ENCODE results near the gene GNAQ. TPM values are rescaled to one million over a fixed set of nuclear protein-coding genes. Genes with fewer than 3 reads are reported as not detected.

GNAQ gene
- polyA plus RNA-seq, 1 donor (not counting 4 experiments of a cell fraction or from before 2014, with no cell fraction given) = 64.3 TPM

GRCh38 chr9:77726814-77727213 lies 304.8 kb downstream of the GNAQ start:
- Histone ChIP-seq H3K27ac (ENCODE audit: control insufficient read depth, insufficient read depth, low read length) (no peak overlapping the region), H3K27me3 (ENCODE audit: control insufficient read depth, extremely low read depth, insufficient read depth, low read length) (no peaks in the 10 kb centered on the region), H3K79me2 (ENCODE audit: control insufficient read depth, insufficient read depth, low read length) (no peaks in the 10 kb centered on the region), H2AFZ (ENCODE audit: control insufficient read depth, low read length) (no peak overlapping the region), H3K4me1 (ENCODE audit: control insufficient read depth, extremely low read depth, insufficient read depth, low read length) (no peaks in the 10 kb centered on the region), H3K4me3 (ENCODE audit: control insufficient read depth in 2 of 3, extremely low read depth in 1 of 3, insufficient read depth in 2 of 3, low read depth in 1 of 3, low read length in 3 of 3) (no peak overlapping the region), H3K36me3 (ENCODE audit: control insufficient read depth in 2 of 2, extremely low read depth in 1 of 2, insufficient read depth in 2 of 2, low read length in 2 of 2) (peaks cover 0 to 9% of the 10 kb centered on the region in 2 experiments), H3K9ac (ENCODE audit: control insufficient read depth, extremely low read depth, insufficient read depth, low read length) (no peak overlapping the region), H4K20me1 (ENCODE audit: control insufficient read depth, extremely low read depth, insufficient read depth, low read length) (no peaks in the 10 kb centered on the region), H3K9me3 (ENCODE audit: control insufficient read depth, low read depth, low read length) (no peaks in the 10 kb centered on the region), H3K4me2 (ENCODE audit: control insufficient read depth, extremely low read depth, insufficient read depth, low read depth, low read length) (no peak overlapping the region), H3K9me1 (ENCODE audit: control insufficient read depth, extremely low read depth, insufficient read depth, low read length) (no peaks in the 10 kb centered on the region)
- DNase-seq (ENCODE audit: low read depth, low spot score) = no peak
- TF ChIP-seq EZH2 (IDR thresholded peaks at IDR 0.05; ENCODE audit: low read length) = no peak
- TF ChIP-seq, protein P1, sequence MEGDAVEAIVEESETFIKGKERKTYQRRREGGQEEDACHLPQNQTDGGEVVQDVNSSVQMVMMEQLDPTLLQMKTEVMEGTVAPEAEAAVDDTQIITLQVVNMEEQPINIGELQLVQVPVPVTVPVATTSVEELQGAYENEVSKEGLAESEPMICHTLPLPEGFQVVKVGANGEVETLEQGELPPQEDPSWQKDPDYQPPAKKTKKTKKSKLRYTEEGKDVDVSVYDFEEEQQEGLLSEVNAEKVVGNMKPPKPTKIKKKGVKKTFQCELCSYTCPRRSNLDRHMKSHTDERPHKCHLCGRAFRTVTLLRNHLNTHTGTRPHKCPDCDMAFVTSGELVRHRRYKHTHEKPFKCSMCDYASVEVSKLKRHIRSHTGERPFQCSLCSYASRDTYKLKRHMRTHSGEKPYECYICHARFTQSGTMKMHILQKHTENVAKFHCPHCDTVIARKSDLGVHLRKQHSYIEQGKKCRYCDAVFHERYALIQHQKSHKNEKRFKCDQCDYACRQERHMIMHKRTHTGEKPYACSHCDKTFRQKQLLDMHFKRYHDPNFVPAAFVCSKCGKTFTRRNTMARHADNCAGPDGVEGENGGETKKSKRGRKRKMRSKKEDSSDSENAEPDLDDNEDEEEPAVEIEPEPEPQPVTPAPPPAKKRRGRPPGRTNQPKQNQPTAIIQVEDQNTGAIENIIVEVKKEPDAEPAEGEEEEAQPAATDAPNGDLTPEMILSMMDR (optimal IDR thresholded peaks at IDR 0.05 in 1 of 3, IDR thresholded peaks at IDR 0.05 in 1 of 3, conservative IDR thresholded peaks at IDR 0.05 in 1 of 3; ENCODE audit: extremely low read depth in 1 of 3, insufficient read depth in 2 of 3, low read length in 3 of 3) = no peak
- dilution Hi-C loops (cut with MboI; ENCODE audit: extremely low pct_ligation_motif_present, low sequenced_read_pairs) = no loop called here
- FAIRE-seq = no peak

DNA sequence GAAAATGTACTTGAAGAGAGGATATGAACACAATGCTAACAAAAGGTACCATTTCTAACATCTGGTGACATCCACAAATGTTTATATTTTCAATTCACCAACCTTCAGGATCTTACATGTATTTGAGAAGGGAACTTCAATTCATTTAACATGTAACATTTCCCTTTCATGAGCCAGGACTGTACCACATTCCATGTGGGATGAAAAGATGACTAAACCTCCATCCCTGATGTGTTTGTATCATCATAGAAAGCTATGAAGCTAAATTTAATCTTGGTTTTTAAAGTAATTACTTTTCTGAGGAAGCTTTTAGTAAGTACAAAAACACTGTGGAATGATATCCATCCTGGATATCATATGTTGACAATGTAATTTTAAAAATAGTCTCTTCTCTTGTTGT lies 305.3 kb downstream of the GNAQ start:
- H3K9me1 ChIP-seq (ENCODE audit: control insufficient read depth, extremely low read depth, insufficient read depth, low read length) = no peaks in the 10 kb centered on the region
- no peaks in the 10 kb centered on the region for H4K20me1 ChIP-seq (ENCODE audit: control insufficient read depth, extremely low read depth, insufficient read depth, low read length)
- no peak overlapping the region for H2AFZ ChIP-seq (ENCODE audit: control insufficient read depth, low read length)
- no peak overlapping the region for H3K4me2 ChIP-seq (ENCODE audit: control insufficient read depth, extremely low read depth, insufficient read depth, low read depth, low read length)
- no peak overlapping the region for H3K4me3 ChIP-seq (ENCODE audit: control insufficient read depth in 2 of 3, extremely low read depth in 1 of 3, insufficient read depth in 2 of 3, low read depth in 1 of 3, low read length in 3 of 3)
- no peaks in the 10 kb centered on the region for H3K9me3 ChIP-seq (ENCODE audit: control insufficient read depth, low read depth, low read length)
- dilution Hi-C loops (cut with MboI; ENCODE audit: extremely low pct_ligation_motif_present, low sequenced_read_pairs) = no loop called here
- no peak overlapping the region for H3K9ac ChIP-seq (ENCODE audit: control insufficient read depth, extremely low read depth, insufficient read depth, low read length)
- H3K79me2 ChIP-seq (ENCODE audit: control insufficient read depth, insufficient read depth, low read length) = no peaks in the 10 kb centered on the region
- H3K27me3 ChIP-seq (ENCODE audit: control insufficient read depth, extremely low read depth, insufficient read depth, low read length) = no peaks in the 10 kb centered on the region
- no peaks in the 10 kb centered on the region for H3K4me1 ChIP-seq (ENCODE audit: control insufficient read depth, extremely low read depth, insufficient read depth, low read length)
- no peak overlapping the region for H3K27ac ChIP-seq (ENCODE audit: control insufficient read depth, insufficient read depth, low read length)
- FAIRE-seq = no peak
- DNase-seq (ENCODE audit: low read depth, low spot score) = no peak
- TF ChIP-seq EZH2 (IDR thresholded peaks at IDR 0.05; ENCODE audit: low read length) = no peak
- TF ChIP-seq, protein P1 (optimal IDR thresholded peaks at IDR 0.05 in 1 of 3, IDR thresholded peaks at IDR 0.05 in 1 of 3, conservative IDR thresholded peaks at IDR 0.05 in 1 of 3; ENCODE audit: extremely low read depth in 1 of 3, insufficient read depth in 2 of 3, low read length in 3 of 3) = no peak
- peaks cover 0 to 9% of the 10 kb centered on the region in 2 experiments for H3K36me3 ChIP-seq (ENCODE audit: control insufficient read depth in 2 of 2, extremely low read depth in 1 of 2, insufficient read depth in 2 of 2, low read length in 2 of 2)

All from keratinocyte (primary cell).